ENCODE results near the gene RSRC2.
"Not testable (repeated sequence)": the region's sequence is repeated elsewhere in the genome, so short reads cannot be mapped to it uniquely, and the experiment has no call there.

Gene RSRC2

DNA sequence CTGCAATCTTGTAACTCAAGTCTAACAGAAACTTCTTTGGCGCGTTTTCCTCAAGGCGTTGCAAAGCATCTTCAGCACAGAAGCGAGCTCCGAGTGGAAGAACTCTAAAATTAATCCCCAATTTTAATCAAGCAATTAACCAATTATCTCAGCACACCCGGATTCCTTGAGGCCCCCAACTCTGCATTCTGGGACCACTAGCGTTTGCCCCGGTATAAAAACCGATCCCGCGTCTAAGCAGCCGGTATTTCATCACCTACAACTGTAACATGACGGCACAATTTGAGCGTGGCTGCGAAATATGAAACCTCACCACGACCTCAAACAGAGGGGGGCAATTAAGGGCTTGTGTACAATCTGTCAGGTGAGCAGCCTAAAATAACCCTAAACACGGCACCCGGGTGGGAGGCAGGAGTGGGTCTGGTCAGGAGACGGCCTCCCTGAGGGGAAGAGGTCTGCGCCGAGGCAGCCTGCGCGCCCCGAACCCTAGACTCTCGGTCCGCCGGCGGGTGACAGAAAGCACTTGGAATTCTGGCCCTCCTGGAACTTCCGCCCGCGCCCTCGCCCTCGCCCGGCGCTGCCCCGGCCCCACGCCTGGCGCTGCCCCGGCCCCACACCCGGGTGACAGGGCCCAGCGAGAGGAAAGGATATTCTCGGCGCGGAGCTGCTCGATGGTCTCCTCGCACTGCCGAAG is 26.6 kb downstream of the RSRC2 start:
- TF ChIP-seq MYC (IDR thresholded peaks at IDR 0.05; ENCODE audit: low read depth, low read length) (peak; percentile 75), POLR2A (IDR thresholded peaks at IDR 0.05; ENCODE audit: extremely low read depth, insufficient read length) (peak; percentile 15)
- TF ChIP-seq, protein P1, sequence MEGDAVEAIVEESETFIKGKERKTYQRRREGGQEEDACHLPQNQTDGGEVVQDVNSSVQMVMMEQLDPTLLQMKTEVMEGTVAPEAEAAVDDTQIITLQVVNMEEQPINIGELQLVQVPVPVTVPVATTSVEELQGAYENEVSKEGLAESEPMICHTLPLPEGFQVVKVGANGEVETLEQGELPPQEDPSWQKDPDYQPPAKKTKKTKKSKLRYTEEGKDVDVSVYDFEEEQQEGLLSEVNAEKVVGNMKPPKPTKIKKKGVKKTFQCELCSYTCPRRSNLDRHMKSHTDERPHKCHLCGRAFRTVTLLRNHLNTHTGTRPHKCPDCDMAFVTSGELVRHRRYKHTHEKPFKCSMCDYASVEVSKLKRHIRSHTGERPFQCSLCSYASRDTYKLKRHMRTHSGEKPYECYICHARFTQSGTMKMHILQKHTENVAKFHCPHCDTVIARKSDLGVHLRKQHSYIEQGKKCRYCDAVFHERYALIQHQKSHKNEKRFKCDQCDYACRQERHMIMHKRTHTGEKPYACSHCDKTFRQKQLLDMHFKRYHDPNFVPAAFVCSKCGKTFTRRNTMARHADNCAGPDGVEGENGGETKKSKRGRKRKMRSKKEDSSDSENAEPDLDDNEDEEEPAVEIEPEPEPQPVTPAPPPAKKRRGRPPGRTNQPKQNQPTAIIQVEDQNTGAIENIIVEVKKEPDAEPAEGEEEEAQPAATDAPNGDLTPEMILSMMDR (IDR thresholded peaks at IDR 0.05; ENCODE audit: low read depth, low read length): no peak
- TF ChIP-seq, protein P2, sequence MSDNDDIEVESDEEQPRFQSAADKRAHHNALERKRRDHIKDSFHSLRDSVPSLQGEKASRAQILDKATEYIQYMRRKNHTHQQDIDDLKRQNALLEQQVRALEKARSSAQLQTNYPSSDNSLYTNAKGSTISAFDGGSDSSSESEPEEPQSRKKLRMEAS (IDR thresholded peaks at IDR 0.05; ENCODE audit: low read depth, low read length): peak; percentile 73
- peak; percentile 85 for DNase-seq (ENCODE audit: low read depth)
- peak overlapping the region; percentile 95 for H3K4me3 ChIP-seq (ENCODE audit: low read depth, low read length)

DNA sequence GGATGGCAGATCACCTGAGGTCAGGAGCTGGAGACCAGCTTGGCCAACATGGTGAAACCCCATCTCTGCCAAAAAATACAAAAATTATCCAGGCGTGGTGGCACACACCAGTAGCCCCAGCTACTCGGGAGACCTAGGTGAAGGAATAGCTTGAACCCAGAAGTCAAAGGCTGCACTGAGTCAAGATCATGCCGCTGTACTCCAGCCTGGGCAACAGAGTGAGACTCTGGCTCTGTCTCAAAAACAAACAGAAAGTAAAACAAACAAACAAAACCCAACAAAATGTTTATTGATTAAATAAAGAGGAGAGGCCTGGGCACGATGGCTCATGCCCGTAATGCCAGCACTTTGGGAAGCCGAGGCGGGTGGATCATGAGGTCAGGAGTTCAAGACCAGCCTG is 31.5 kb downstream of the RSRC2 start:
- no peak for DNase-seq (ENCODE audit: low read depth)
- H3K4me3 ChIP-seq (ENCODE audit: low read depth, low read length): no peak overlapping the region
- TF ChIP-seq, protein P1 (IDR thresholded peaks at IDR 0.05; ENCODE audit: low read depth, low read length): no peak
- TF ChIP-seq POLR2A (IDR thresholded peaks at IDR 0.05; ENCODE audit: extremely low read depth, insufficient read length): no peak
- TF ChIP-seq MYC (IDR thresholded peaks at IDR 0.05; ENCODE audit: low read depth, low read length): no peak

GRCh38 chr12:122493222-122493621 is 33.5 kb downstream of the RSRC2 start:
- not testable (repeated sequence) for DNase-seq (ENCODE audit: low read depth); H3K4me3 ChIP-seq (ENCODE audit: low read depth, low read length)

DNA sequence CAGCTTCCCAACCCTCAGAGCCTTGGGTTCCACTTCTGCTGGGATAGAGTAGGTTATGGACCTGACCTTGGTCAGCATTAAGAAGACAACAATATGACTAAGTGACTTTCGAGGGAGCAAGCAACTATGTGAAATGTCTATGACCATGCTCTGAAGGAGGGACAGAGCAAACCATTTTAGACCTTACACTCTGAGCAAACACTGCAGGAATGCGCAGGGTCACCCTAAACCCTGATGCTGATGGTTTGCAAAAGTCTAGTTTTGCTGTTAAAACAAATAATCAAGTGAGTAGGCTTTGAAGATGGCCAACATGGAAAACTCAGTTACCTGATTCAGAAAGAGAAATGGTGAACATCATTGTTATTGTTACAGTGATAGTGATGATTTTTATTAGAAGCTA is 34.7 kb downstream of the RSRC2 start:
- DNase-seq (ENCODE audit: low read depth): no peak
- no peak overlapping the region for H3K4me3 ChIP-seq (ENCODE audit: low read depth, low read length)
- TF ChIP-seq POLR2A (IDR thresholded peaks at IDR 0.05; ENCODE audit: extremely low read depth, insufficient read length): no peak
- TF ChIP-seq MYC (IDR thresholded peaks at IDR 0.05; ENCODE audit: low read depth, low read length): no peak
- TF ChIP-seq, protein P2 (IDR thresholded peaks at IDR 0.05; ENCODE audit: low read depth, low read length): no peak
- TF ChIP-seq, protein P1 (IDR thresholded peaks at IDR 0.05; ENCODE audit: low read depth, low read length): no peak

GRCh38 chr12:122489038-122489437 is 37.7 kb downstream of the RSRC2 start:
- TF ChIP-seq, protein P1 (IDR thresholded peaks at IDR 0.05; ENCODE audit: low read depth, low read length): no peak
- TF ChIP-seq, protein P2 (IDR thresholded peaks at IDR 0.05; ENCODE audit: low read depth, low read length): no peak
- TF ChIP-seq MYC (IDR thresholded peaks at IDR 0.05; ENCODE audit: low read depth, low read length) (no peak), POLR2A (IDR thresholded peaks at IDR 0.05; ENCODE audit: extremely low read depth, insufficient read length) (no peak)
- no peak overlapping the region for H3K4me3 ChIP-seq (ENCODE audit: low read depth, low read length)
- DNase-seq (ENCODE audit: low read depth): no peak

DNA sequence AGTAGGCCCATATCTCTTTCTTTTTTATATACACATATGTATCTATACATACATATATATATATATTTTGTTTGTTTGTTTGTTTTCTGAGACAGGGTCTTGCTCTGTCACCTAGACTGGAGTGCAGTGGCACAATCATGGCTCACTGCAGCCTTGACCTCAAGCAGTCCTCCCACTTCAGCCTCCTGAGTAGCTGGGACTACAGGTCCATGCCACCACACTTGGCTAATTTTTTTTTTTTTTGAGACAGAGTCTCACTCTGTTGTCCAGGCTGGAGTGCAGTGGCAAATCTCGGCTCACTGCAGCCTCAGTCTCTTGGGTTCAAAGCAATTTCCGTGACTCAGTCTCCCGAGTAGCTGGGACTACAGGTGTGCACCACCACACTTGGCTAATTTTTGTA is 38.9 kb downstream of the RSRC2 start:
- H3K4me3 ChIP-seq (ENCODE audit: low read depth, low read length): not testable (repeated sequence)

DNA sequence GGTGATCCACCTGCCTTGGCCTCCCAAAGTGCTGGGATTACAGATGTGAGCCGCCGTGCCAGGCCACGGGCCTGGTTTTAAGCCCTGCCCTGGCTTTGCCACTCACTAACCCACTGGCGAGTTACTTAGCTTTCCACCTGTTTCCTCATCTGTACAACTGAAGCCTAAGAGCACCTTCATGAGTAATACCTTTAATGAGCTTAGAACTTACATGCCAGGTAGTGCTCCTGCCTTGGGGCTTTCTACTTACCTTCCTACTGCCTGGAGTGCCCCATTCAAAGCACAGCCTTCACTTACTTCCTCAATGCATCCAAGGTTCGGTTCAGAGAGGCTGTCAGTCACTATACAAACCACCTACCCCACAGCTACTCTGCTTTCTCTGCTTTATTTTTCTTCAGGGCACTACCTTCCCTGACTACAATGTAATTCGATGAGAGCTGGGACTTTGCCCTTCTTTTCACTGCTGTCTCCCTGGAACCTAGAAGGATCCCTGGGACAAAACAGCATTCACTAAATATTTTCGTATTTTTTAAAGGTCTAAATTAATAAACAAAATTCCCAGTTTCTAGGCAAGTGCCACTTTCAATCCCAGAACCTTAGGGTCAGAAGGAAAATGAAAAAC is 39.8 kb downstream of the RSRC2 start:
- no peak overlapping the region for H3K4me3 ChIP-seq (ENCODE audit: low read depth, low read length)
- no peak for DNase-seq (ENCODE audit: low read depth)
- TF ChIP-seq, protein P1 (IDR thresholded peaks at IDR 0.05; ENCODE audit: low read depth, low read length): no peak
- TF ChIP-seq, protein P2 (IDR thresholded peaks at IDR 0.05; ENCODE audit: low read depth, low read length): no peak
- TF ChIP-seq POLR2A (IDR thresholded peaks at IDR 0.05; ENCODE audit: extremely low read depth, insufficient read length): no peak
- no peak for TF ChIP-seq MYC (IDR thresholded peaks at IDR 0.05; ENCODE audit: low read depth, low read length)

More for the DNA sequence above, 38.9 kb downstream of the RSRC2 start:
- DNase-seq (ENCODE audit: low read depth): not testable (repeated sequence)
